ENCODE data around the gene LTBP4. TPM values are rescaled to one million over a fixed set of nuclear protein-coding genes. Genes with fewer than 3 reads are reported as not detected.

The LTBP4 gene
- total and polyA plus RNA-seq, 2 donors (not counting 1 experiment from before 2014, with no cell fraction given), result 81.2 to 105 TPM

DNA sequence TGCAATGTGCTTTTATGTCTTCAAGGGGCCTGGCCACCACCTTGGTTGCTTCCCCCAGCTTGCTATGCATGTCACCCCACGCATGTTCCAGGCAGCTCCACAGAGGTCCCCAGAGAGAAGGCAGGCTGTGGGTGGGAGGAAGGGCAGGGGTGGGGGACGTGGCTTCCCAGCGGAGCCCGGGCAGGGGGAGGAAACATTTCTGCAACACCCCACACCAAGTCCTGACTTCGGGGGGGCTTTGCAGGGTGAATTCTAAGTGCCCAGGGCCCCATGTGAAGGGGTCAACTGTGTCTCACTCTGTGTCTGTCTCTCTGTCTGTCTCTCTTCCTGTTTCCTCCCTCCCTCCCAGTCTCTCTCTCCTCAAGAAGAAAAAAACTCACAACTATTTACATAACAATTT is 39.6 kb downstream of the LTBP4 start:
- H3K4me3 Mint-ChIP-seq, result no peak overlapping the region
- 0% methylated on average over 1 of the region's 5 CpGs for WGBS (ENCODE audit: insufficient coverage)
- Histone ChIP-seq H3K79me2 (ENCODE audit: control insufficient read depth, insufficient read depth, low read length) (no peaks in the 10 kb centered on the region), H3K4me3 (ENCODE audit: control extremely low read depth in 1 of 5, extremely low read depth in 1 of 5, insufficient read depth in 1 of 5, low read depth in 2 of 5, low read length in 4 of 5) (no peak overlapping the region), H4K20me1 (ENCODE audit: control insufficient read depth, insufficient read depth, low read length, poor library complexity, severe bottlenecking) (no peaks in the 10 kb centered on the region), H3K36me3 (replicated peaks in 1 of 2; ENCODE audit: control extremely low read depth in 1 of 2, control insufficient read depth in 1 of 2, extremely low read depth in 1 of 2, insufficient read depth in 2 of 2, low read length in 1 of 2) (no peaks in the 10 kb centered on the region), H3K4me2 (replicated peaks; ENCODE audit: low read depth, low read length, poor library complexity, severe bottlenecking) (peak overlapping the region; percentile 22), H3K27me3 (replicated peaks in 1 of 4; ENCODE audit: control extremely low read depth in 1 of 4, control insufficient read depth in 3 of 4, insufficient read depth in 4 of 4, low read length in 3 of 4) (peaks cover 0 to 3% (median 0%) of the 10 kb centered on the region in 4 experiments), H3K27ac (ENCODE audit: low read length in 2 of 2) (no peak overlapping the region), H2AFZ (ENCODE audit: insufficient read depth, low read depth, low read length, poor library complexity, severe bottlenecking) (no peak overlapping the region), H3K9ac (ENCODE audit: low read length) (no peak overlapping the region), H3K9me3 (ENCODE audit: control extremely low read depth in 1 of 3, control insufficient read depth in 2 of 3, insufficient read depth in 1 of 3, low read length in 2 of 3) (no peaks in the 10 kb centered on the region), H3K4me1 (ENCODE audit: control insufficient read depth in 2 of 2, insufficient read depth in 2 of 2, low read length in 2 of 2) (peaks cover 5 to 8% of the 10 kb centered on the region in 2 donors)
- intact Hi-C loops (cut with micrococcal nuclease), result no loop called here
- ChIA-PET POLR2A (no interaction called here), CTCF (no interaction called here)
- no peaks in the 10 kb centered on the region for H3K9me3 Mint-ChIP-seq (ENCODE audit: insufficient read depth)
- ATAC-seq (ENCODE audit: low read depth) (no peak), DNase-seq (no peak)
- H3K27me3 Mint-ChIP-seq, result peaks cover 3% of the 10 kb centered on the region
- TF ChIP-seq, protein P1, sequence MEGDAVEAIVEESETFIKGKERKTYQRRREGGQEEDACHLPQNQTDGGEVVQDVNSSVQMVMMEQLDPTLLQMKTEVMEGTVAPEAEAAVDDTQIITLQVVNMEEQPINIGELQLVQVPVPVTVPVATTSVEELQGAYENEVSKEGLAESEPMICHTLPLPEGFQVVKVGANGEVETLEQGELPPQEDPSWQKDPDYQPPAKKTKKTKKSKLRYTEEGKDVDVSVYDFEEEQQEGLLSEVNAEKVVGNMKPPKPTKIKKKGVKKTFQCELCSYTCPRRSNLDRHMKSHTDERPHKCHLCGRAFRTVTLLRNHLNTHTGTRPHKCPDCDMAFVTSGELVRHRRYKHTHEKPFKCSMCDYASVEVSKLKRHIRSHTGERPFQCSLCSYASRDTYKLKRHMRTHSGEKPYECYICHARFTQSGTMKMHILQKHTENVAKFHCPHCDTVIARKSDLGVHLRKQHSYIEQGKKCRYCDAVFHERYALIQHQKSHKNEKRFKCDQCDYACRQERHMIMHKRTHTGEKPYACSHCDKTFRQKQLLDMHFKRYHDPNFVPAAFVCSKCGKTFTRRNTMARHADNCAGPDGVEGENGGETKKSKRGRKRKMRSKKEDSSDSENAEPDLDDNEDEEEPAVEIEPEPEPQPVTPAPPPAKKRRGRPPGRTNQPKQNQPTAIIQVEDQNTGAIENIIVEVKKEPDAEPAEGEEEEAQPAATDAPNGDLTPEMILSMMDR (IDR thresholded peaks at IDR 0.05), result no peak
- TF ChIP-seq EZH2 (IDR thresholded peaks at IDR 0.05; ENCODE audit: borderline replicate concordance, insufficient read depth, low read depth, low read length, poor library complexity, severe bottlenecking), result no peak
- no peak overlapping the region for H3K27ac Mint-ChIP-seq
- H3K4me1 Mint-ChIP-seq, result peaks cover 9% of the 10 kb centered on the region

GRCh38 chr19:40641281-40641680 is 40.1 kb downstream of the LTBP4 start:
- intact Hi-C loops (cut with micrococcal nuclease), result no loop called here
- Mint-ChIP-seq H3K27me3 (peaks cover 7% of the 10 kb centered on the region), H3K4me3 (no peak overlapping the region), H3K27ac (no peak overlapping the region), H3K4me1 (peaks cover 9% of the 10 kb centered on the region), H3K9me3 (ENCODE audit: insufficient read depth) (no peaks in the 10 kb centered on the region)
- Histone ChIP-seq H3K9me3 (ENCODE audit: control extremely low read depth in 1 of 3, control insufficient read depth in 2 of 3, insufficient read depth in 1 of 3, low read length in 2 of 3) (no peaks in the 10 kb centered on the region), H3K27ac (ENCODE audit: low read length in 2 of 2) (no peak overlapping the region), H3K4me1 (ENCODE audit: control insufficient read depth in 2 of 2, insufficient read depth in 2 of 2, low read length in 2 of 2) (peaks cover 5 to 8% of the 10 kb centered on the region in 2 donors), H3K79me2 (ENCODE audit: control insufficient read depth, insufficient read depth, low read length) (no peaks in the 10 kb centered on the region), H2AFZ (ENCODE audit: insufficient read depth, low read depth, low read length, poor library complexity, severe bottlenecking) (no peak overlapping the region), H4K20me1 (ENCODE audit: control insufficient read depth, insufficient read depth, low read length, poor library complexity, severe bottlenecking) (no peaks in the 10 kb centered on the region), H3K36me3 (replicated peaks in 1 of 2; ENCODE audit: control extremely low read depth in 1 of 2, control insufficient read depth in 1 of 2, extremely low read depth in 1 of 2, insufficient read depth in 2 of 2, low read length in 1 of 2) (no peaks in the 10 kb centered on the region), H3K4me2 (replicated peaks; ENCODE audit: low read depth, low read length, poor library complexity, severe bottlenecking) (no peak overlapping the region), H3K9ac (ENCODE audit: low read length) (no peak overlapping the region), H3K4me3 (ENCODE audit: control extremely low read depth in 1 of 5, extremely low read depth in 1 of 5, insufficient read depth in 1 of 5, low read depth in 2 of 5, low read length in 4 of 5) (no peak overlapping the region), H3K27me3 (replicated peaks in 1 of 4; ENCODE audit: control extremely low read depth in 1 of 4, control insufficient read depth in 3 of 4, insufficient read depth in 4 of 4, low read length in 3 of 4) (peaks cover 0 to under 1% (median 0%) of the 10 kb centered on the region in 4 experiments)
- POLR2A ChIA-PET, result no interaction called here
- TF ChIP-seq EZH2 (IDR thresholded peaks at IDR 0.05; ENCODE audit: borderline replicate concordance, insufficient read depth, low read depth, low read length, poor library complexity, severe bottlenecking), result no peak
- TF ChIP-seq, protein P1 (IDR thresholded peaks at IDR 0.05), result no peak
- WGBS (ENCODE audit: insufficient coverage), result no CpG with 5 or more reads among the region's 7 CpGs
- no peak for DNase-seq
- no peak for ATAC-seq (ENCODE audit: low read depth)
- CTCF ChIA-PET, result no interaction called here
